Prostate gland (tissue), 2 donors: ENCODE data around the gene FCHSD2. TPM values are rescaled to one million over a fixed set of nuclear protein-coding genes. Genes with fewer than 3 reads are reported as not detected.
A peak's percentile ranks its signal among the peaks of the same experiment; 100 is the strongest.

Source experiments
- DNase-seq: peaks from one replicate; pipeline ENCODE4 v3.0.0-alpha.2; 2019; ENCODE audit warnings: low spot score
- H3K27ac ChIP-seq, 2 donors: fragments of 200-600 bp; sonication (generic); 2 replicates each; pipeline ENCODE4 v1.5.1; 2017 to 2019
- H3K27me3 ChIP-seq: fragments of 200-600 bp; sonication (generic); replicated peaks from 2 replicates; pipeline ENCODE4 v1.5.1; 2019; ENCODE audit not compliant: insufficient read depth
- H3K36me3 ChIP-seq, 2 donors: fragments of 200-600 bp; sonication (generic); 1 replicate in 1 of 2; 2 replicates in 1 of 2; pipeline versions ENCODE4 v1.5.1 to v1.8.1; 2017 to 2019
- H3K4me1 ChIP-seq: fragments of 200-600 bp; sonication (generic); replicated peaks from 2 replicates; pipeline ENCODE4 v1.5.1; 2019
- H3K4me3 ChIP-seq, 2 donors: fragments of 200-600 bp; sonication (generic); 2 replicates each; pipeline ENCODE4 v1.5.1; 2017 to 2019
- H3K9me3 ChIP-seq: fragments of 200-600 bp; sonication (generic); 2 replicates; pipeline ENCODE4 v1.5.1; 2017
- POLR2A ChIP-seq: fragments of 450-650 bp; IDR thresholded peaks from one replicate; pipeline ENCODE4 v1.6.1; 2016; ENCODE audit warnings: antibody characterized with exemption, mild to moderate bottlenecking
- POLR2AphosphoS5 ChIP-seq: sonication (generic); formaldehyde crosslinking; IDR thresholded peaks from one replicate; pipeline ENCODE4 v1.6.1; 2017; ENCODE audit warnings: antibody characterized with exemption
- WGBS: methylation state at CpG from one replicate; pipeline ENCODE4 v1.1.5; 2018; 5-methylcytosine and 5-hydroxymethylcytosine counted together
- intact Hi-C: fragments of 100-400 bp; cut with DNase I; formaldehyde crosslinking; loops from one replicate; pipeline ENCODE4 v1.14.2; 2022
- total RNA-seq, 2 donors: library from RNA; depleted of rRNA; stranded (reverse); fragments of >200 nt; gene quantifications; one replicate each; pipeline ENCODE4 v1.1.0, GENCODE V29; 2016
- TF ChIP-seq, protein P1 (sequence below), 4 experiments: fragments of 200-600 bp in 2 of 4; fragments of 450-650 bp in 2 of 4; sonication (generic) in 2 of 4; IDR thresholded peaks; 1 replicate in 3 of 4; 2 replicates in 1 of 4; pipeline ENCODE4 v1.5.1; 2016 to 2019; ENCODE audit warnings: antibody characterized with exemption in 4 of 4, mild to moderate bottlenecking in 2 of 4, moderate library complexity in 2 of 4

FCHSD2 gene
- total RNA-seq, 2 donors from 2014 or later = 9.9 to 45.3 TPM

DNA sequence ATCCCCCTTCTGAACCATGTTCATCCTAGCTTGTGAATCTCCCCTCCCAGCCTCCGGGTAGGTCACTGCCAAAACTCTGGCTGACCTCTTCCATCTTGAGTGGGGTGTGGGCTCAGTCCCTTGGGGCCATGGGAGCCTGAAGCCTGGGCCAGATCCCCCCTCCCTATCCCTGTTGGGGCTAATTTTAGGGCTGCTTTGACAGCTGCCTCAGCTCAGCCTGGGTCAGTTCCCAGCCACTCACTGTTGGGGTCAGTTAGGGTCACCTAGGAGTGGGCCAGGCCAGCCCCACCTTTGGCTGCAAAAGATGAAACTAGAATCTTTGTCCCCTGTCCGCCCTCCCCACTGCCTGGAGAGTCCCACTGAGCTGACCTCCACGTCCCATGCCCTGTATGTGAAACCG, 46.2 kb upstream of the FCHSD2 start:
- H3K27me3 ChIP-seq = no peaks in the 10 kb centered on the region
- no peak for DNase-seq
- TF ChIP-seq POLR2AphosphoS5 (no peak), POLR2A (no peak)
- TF ChIP-seq, protein P1, sequence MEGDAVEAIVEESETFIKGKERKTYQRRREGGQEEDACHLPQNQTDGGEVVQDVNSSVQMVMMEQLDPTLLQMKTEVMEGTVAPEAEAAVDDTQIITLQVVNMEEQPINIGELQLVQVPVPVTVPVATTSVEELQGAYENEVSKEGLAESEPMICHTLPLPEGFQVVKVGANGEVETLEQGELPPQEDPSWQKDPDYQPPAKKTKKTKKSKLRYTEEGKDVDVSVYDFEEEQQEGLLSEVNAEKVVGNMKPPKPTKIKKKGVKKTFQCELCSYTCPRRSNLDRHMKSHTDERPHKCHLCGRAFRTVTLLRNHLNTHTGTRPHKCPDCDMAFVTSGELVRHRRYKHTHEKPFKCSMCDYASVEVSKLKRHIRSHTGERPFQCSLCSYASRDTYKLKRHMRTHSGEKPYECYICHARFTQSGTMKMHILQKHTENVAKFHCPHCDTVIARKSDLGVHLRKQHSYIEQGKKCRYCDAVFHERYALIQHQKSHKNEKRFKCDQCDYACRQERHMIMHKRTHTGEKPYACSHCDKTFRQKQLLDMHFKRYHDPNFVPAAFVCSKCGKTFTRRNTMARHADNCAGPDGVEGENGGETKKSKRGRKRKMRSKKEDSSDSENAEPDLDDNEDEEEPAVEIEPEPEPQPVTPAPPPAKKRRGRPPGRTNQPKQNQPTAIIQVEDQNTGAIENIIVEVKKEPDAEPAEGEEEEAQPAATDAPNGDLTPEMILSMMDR (IDR thresholded peaks at IDR 0.05) = no peak

DNA sequence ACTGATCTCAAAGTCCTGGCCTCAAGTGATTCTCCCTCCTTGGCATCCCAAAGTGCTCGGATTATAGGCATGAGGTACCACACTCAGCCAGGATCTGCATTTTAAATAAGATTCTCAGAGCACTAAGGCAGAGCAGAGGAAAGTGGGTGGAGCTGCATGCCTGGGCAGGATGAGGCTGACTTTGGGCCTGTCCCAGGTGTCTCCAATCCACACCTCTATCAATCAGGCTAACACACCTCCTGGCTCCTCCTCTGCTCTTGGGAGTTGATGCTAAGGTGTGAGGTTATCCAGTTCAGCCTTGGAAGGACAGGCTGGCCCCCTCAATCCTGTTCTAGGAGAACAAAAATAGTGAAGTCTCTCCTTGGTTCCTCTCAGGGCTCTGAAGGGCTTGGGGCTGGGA, 45.7 kb upstream of the FCHSD2 start:
- WGBS = 79% methylated on average over 1 of the region's 1 CpG
- no peaks in the 10 kb centered on the region for H3K4me1 ChIP-seq
- no peak overlapping the region for H3K27ac ChIP-seq
- intact Hi-C loops = loop anchor here (5.0 kb wide), 2 partner anchors 54 to 99 kb away; no protein-coding TSS in a partner anchor
- no peaks in the 10 kb centered on the region for H3K27me3 ChIP-seq
- TF ChIP-seq POLR2AphosphoS5 (no peak), POLR2A (no peak)
- TF ChIP-seq, protein P1 (IDR thresholded peaks at IDR 0.05) = no peak
- no peak for DNase-seq
- no peaks in the 10 kb centered on the region for H3K36me3 ChIP-seq
- no peak overlapping the region for H3K4me3 ChIP-seq
- no peaks in the 10 kb centered on the region for H3K9me3 ChIP-seq

More for the DNA sequence above, 46.2 kb upstream of the FCHSD2 start:
- H3K9me3 ChIP-seq = no peaks in the 10 kb centered on the region
- H3K4me1 ChIP-seq = no peaks in the 10 kb centered on the region
- intact Hi-C loops = loop anchor here (5.0 kb wide), 2 partner anchors 54 to 99 kb away; no protein-coding TSS in a partner anchor
- no peak overlapping the region for H3K27ac ChIP-seq
- H3K4me3 ChIP-seq = no peak overlapping the region
- WGBS = 83% methylated on average over 4 of the region's 4 CpGs
- no peaks in the 10 kb centered on the region for H3K36me3 ChIP-seq

DNA sequence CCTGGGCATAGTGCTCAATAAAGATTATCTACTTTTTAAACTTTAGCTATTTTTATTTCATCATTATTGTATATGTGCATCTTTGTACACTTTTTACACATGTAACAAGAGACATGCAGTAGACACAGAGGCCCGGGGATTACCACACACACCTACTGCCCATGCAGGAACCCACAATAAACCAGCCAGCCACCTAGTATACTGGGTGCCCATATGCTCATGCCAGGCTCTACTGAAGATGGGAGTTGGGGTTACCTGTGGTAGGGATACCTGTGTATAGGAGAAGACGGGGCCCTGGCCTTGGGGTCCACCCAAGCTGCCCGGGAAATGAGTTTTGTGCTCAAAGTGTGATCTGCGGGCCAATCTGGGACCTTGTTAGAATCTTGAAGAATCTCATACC, 44.8 kb upstream of the FCHSD2 start:
- WGBS = 68% methylated on average over 4 of the region's 4 CpGs
- no peaks in the 10 kb centered on the region for H3K36me3 ChIP-seq
- TF ChIP-seq, protein P1 (IDR thresholded peaks at IDR 0.05) = no peak
- no peak for TF ChIP-seq POLR2AphosphoS5
- no peak for TF ChIP-seq POLR2A
- intact Hi-C loops = loop anchor here (5.0 kb wide), 2 partner anchors 55 to 100 kb away; no protein-coding TSS in a partner anchor
- no peaks in the 10 kb centered on the region for H3K27me3 ChIP-seq
- no peak overlapping the region for H3K4me3 ChIP-seq
- no peak for DNase-seq
- no peaks in the 10 kb centered on the region for H3K9me3 ChIP-seq
- H3K4me1 ChIP-seq = no peaks in the 10 kb centered on the region
- H3K27ac ChIP-seq = no peak overlapping the region

DNA sequence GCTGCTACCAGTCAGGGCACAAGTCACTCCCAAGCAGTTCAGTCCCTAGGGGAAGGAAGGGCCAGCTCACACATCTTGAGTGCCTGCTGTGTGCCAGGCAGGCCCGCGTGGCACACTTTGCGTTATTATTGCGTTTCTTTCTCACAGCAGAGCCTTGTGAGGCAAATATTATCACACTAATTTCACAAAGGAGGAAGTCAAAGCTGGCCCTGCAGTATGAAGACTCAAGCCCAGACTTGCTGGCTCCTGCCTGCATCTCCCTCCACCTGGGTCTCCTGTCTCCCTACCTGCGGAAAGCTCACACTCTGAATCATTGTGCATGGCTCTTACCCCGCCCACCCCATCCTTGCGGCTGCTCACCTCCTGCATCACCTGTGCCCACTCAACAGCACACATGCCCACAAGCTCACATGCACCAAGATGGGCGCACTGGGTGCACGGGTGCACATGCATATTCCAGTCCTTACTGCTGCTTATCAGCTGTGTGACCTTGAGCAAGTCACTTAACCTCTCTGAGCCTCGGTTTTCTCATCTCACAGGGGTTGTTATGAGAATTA, 44.3 kb upstream of the FCHSD2 start:
- intact Hi-C loops = loop anchor here (5.0 kb wide), 2 partner anchors 56 to 101 kb away; no protein-coding TSS in a partner anchor
- Histone ChIP-seq H3K9me3 (no peaks in the 10 kb centered on the region), H3K4me3 (no peak overlapping the region), H3K27ac (peak overlapping the region in 1 of 2 donors; percentile 7), H3K36me3 (no peaks in the 10 kb centered on the region), H3K4me1 (no peaks in the 10 kb centered on the region), H3K27me3 (no peaks in the 10 kb centered on the region)
- peak; percentile 55 for DNase-seq
- 55% methylated on average over 10 of the region's 10 CpGs for WGBS
- TF ChIP-seq, protein P1 (IDR thresholded peaks at IDR 0.05) = no peak
- peak; percentile 11 for TF ChIP-seq POLR2AphosphoS5
